T-cell (primary cell): ENCODE measurements around the gene OCA2. TPM values are rescaled to one million over a fixed set of nuclear protein-coding genes. Genes with fewer than 3 reads are reported as not detected.

Source experiments
- ATAC-seq, 4 experiments: fragments of 200-7000 bp in 3 of 4; fragments of 150-1000 bp in 1 of 4; cut with Tn5 transposase; replicated peaks in 1 of 4; 1 replicate in 3 of 4; 2 replicates in 1 of 4; pipeline ENCODE4 v1.10.0; 2021; ENCODE audit warnings: moderate library complexity in 3 of 4, mild to moderate bottlenecking in 2 of 4, moderate number of reproducible peaks in 1 of 4
- CTCF ChIA-PET, 2 donors: fragments of 300-600 bp; sonication (Branson Sonifier 250); formaldehyde crosslinking; loops; one replicate each; lab custom pipeline; 2022; ENCODE audit warnings: antibody characterized with exemption in 2 of 2; lab: Charles Lee
- POLR2A ChIA-PET, 2 donors: fragments of 300-600 bp; sonication (Branson Sonifier 250); formaldehyde crosslinking; loops; one replicate each; lab custom pipeline; 2022; ENCODE audit warnings: antibody characterized with exemption in 2 of 2; lab: Charles Lee
- DNase-seq, 35 experiments: peaks; one replicate each; pipeline versions ENCODE4 v3.0.0 to v3.0.0-alpha.2; 2013 to 2023
- H3K27ac ChIP-seq: one replicate; pipeline ENCODE4 v1.5.1; 2013; ENCODE audit warnings: low read length
- H3K27me3 ChIP-seq, 2 experiments: replicated peaks in 1 of 2; 1 replicate in 1 of 2; 2 replicates in 1 of 2; pipeline versions ENCODE4 v1.6.1 to v1.7.0; 2013; ENCODE audit warnings: low read length in 1 of 2, mixed read lengths in 1 of 2; ENCODE audit not compliant: control insufficient read depth in 2 of 2, insufficient read depth in 2 of 2; ENCODE audit errors: extremely low read depth in 1 of 2
- H3K36me3 ChIP-seq, 2 donors: 1 replicate in 1 of 2; 2 replicates in 1 of 2; pipeline versions ENCODE4 v1.6.1 to v1.7.0; 2013; ENCODE audit warnings: low read length in 1 of 2; ENCODE audit not compliant: control insufficient read depth in 2 of 2, insufficient read depth in 1 of 2; ENCODE audit errors: extremely low read depth in 1 of 2
- H3K4me1 ChIP-seq, 2 experiments: 1 replicate in 1 of 2; 2 replicates in 1 of 2; pipeline versions ENCODE4 v1.6.1 to v1.7.0; 2013; ENCODE audit warnings: low read length in 2 of 2, mixed read lengths in 1 of 2; ENCODE audit not compliant: insufficient read depth in 2 of 2, control insufficient read depth in 1 of 2; ENCODE audit errors: extremely low read depth in 1 of 2
- H3K4me3 ChIP-seq, 2 donors: 1 replicate in 1 of 2; 2 replicates in 1 of 2; pipeline versions ENCODE4 v1.5.1 to v1.7.0; 2013; ENCODE audit warnings: mild to moderate bottlenecking in 2 of 2, low read length in 1 of 2, moderate library complexity in 1 of 2; ENCODE audit not compliant: control insufficient read depth in 1 of 2; ENCODE audit errors: extremely low read depth in 1 of 2
- H3K9me3 ChIP-seq: 2 replicates; pipeline ENCODE4 v1.7.0; 2013
- H3K27ac Mint-ChIP-seq, 2 donors: one replicate each; pipeline ENCODE4 v1.8.0; 2020 to 2021; ENCODE audit warnings: mild to moderate bottlenecking in 2 of 2, mixed read lengths in 2 of 2
- H3K27me3 Mint-ChIP-seq, 2 donors: one replicate each; pipeline ENCODE4 v1.8.0; 2021 to 2022; ENCODE audit warnings: mixed read lengths in 2 of 2
- H3K36me3 Mint-ChIP-seq: one replicate; pipeline ENCODE4 v1.8.0; 2021; ENCODE audit warnings: mixed read lengths
- H3K4me1 Mint-ChIP-seq, 3 donors: one replicate each; pipeline ENCODE4 v1.8.0; 2020 to 2022; ENCODE audit warnings: mixed read lengths in 3 of 3, mild to moderate bottlenecking in 1 of 3
- H3K4me3 Mint-ChIP-seq, 3 donors: one replicate each; pipeline ENCODE4 v1.8.0; 2020 to 2022; ENCODE audit warnings: mild to moderate bottlenecking in 3 of 3, mixed read lengths in 3 of 3, moderate library complexity in 3 of 3
- H3K9me3 Mint-ChIP-seq, 3 donors: one replicate each; pipeline ENCODE4 v1.8.0; 2020 to 2022; ENCODE audit warnings: mixed read lengths in 3 of 3
- WGBS: methylation state at CpG from one replicate; pipeline ENCODE4 v1.1.5; 2013; ENCODE audit warnings: missing lambda C conversion rate; ENCODE audit not compliant: insufficient coverage; 5-methylcytosine and 5-hydroxymethylcytosine counted together
- total RNA-seq, 35 experiments: library from RNA in 6 of 35; stranded (reverse) in 6 of 35; fragments of 120-200 nt in 1 of 35; gene quantifications; one replicate each; pipeline versions ENCODE4 v1.2.1 to v1.2.4 and lab custom pipeline; 2013 to 2026

Gene OCA2
- total RNA-seq, 5 donors from 2014 or later (not counting 1 experiment from before 2014, with no cell fraction given): 0.19 to 0.67 TPM; not detected in 3

DNA sequence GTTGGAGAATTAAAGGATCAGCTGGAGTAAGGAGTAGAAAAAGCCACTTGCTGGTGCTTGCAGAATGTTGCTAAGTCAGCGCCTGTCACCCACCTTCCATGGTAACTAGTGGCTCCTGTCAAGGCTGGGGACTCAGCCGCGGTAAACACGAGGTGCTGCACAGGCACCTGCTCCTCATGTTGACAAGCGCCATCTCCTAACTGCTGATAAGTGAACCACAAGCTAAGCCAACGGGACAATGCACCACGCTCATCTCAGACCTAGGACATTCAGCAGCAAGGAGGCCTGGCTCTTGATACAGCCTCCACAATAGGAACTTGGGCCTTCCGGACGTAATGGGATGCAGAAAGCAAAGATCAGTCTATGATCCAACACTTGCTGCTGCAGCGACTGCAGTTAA is 264.4 kb downstream of the OCA2 start:
- Mint-ChIP-seq H3K27ac (no peak overlapping the region), H3K36me3 (no peaks in the 10 kb centered on the region), H3K27me3 (peaks cover 0 to 7% of the 10 kb centered on the region in 2 donors), H3K4me3 (no peak overlapping the region), H3K9me3 (peaks cover 0 to 5% (median 4%) of the 10 kb centered on the region in 3 donors), H3K4me1 (no peaks in the 10 kb centered on the region)
- POLR2A ChIA-PET: no interaction called here
- Histone ChIP-seq H3K27ac (no peak overlapping the region), H3K36me3 (no peaks in the 10 kb centered on the region), H3K9me3 (no peaks in the 10 kb centered on the region), H3K4me1 (no peaks in the 10 kb centered on the region), H3K27me3 (peaks cover 0 to 3% of the 10 kb centered on the region in 2 experiments), H3K4me3 (no peak overlapping the region)
- DNase-seq (no peak), ATAC-seq (no peak)
- CTCF ChIA-PET: no interaction called here
- 84% methylated on average over 10 of the region's 10 CpGs for WGBS

DNA sequence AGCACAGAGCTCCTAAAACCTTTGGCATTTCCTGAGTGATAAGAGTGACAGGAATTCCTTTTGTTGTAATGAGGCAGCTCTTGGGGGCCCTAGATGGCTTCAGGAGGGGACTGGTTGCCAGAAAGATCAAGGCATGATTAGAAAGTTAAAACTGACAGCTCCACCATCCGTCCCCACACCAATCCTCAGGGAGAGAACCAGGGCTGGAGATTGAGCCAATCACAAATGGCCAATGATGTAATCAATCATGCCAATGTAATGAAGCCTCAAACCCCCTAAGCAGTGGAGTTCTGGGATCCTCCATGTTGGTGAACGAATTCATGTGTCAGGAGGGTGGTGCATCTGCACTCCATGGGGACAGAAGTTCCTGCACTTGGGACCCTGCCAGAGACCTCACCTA is 265.1 kb downstream of the OCA2 start:
- Histone ChIP-seq H3K27ac (no peak overlapping the region), H3K27me3 (peaks cover 0 to 3% of the 10 kb centered on the region in 2 experiments), H3K4me3 (no peak overlapping the region), H3K36me3 (no peaks in the 10 kb centered on the region), H3K9me3 (no peaks in the 10 kb centered on the region), H3K4me1 (no peaks in the 10 kb centered on the region)
- 100% methylated on average over 1 of the region's 2 CpGs for WGBS
- peaks cover 0 to 5% (median 4%) of the 10 kb centered on the region in 3 donors for H3K9me3 Mint-ChIP-seq
- DNase-seq (no peak), ATAC-seq (no peak)
- ChIA-PET CTCF (interaction anchor here in 1 of 2 donors (0.5 kb wide), 1 partner anchor 856 kb away, joined by 3 read pairs; no protein-coding TSS in a partner anchor), POLR2A (no interaction called here)
- no peak overlapping the region for H3K27ac Mint-ChIP-seq
- H3K4me3 Mint-ChIP-seq: no peak overlapping the region
- no peaks in the 10 kb centered on the region for H3K36me3 Mint-ChIP-seq
- H3K27me3 Mint-ChIP-seq: peaks cover 0 to 7% of the 10 kb centered on the region in 2 donors
- H3K4me1 Mint-ChIP-seq: no peaks in the 10 kb centered on the region

DNA sequence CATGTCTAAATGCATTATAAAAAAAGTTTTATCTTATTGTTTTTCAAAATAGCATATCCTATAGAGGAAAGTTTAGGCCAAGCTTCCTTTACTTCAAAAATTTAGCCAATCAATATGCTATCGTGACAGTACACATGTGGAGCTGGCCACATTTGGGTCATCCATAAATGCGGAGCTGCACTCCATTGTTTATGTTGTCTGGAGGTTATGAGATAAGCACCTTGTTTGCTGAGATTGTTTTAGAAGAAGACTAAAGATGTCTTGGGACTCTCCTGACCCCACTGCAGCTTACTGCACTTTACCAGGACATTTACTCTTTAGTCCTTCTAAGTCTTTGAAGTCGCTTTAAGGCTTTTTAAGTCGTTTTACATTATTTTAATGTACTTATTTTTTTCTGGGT is 265.9 kb downstream of the OCA2 start:
- Mint-ChIP-seq H3K4me3 (no peak overlapping the region), H3K4me1 (no peaks in the 10 kb centered on the region), H3K27me3 (peaks cover 0 to 7% of the 10 kb centered on the region in 2 donors), H3K27ac (no peak overlapping the region), H3K36me3 (no peaks in the 10 kb centered on the region), H3K9me3 (peaks cover 0 to 5% (median 4%) of the 10 kb centered on the region in 3 donors)
- no peak for ATAC-seq
- no peak overlapping the region for H3K27ac ChIP-seq
- WGBS: no CpG with 5 or more reads among the region's 4 CpGs
- no peaks in the 10 kb centered on the region for H3K4me1 ChIP-seq
- ChIA-PET POLR2A (no interaction called here), CTCF (interaction anchor here in 1 of 2 donors (0.5 kb wide), 1 partner anchor 855 kb away, joined by 3 read pairs; no protein-coding TSS in a partner anchor)
- H3K36me3 ChIP-seq: no peaks in the 10 kb centered on the region
- no peaks in the 10 kb centered on the region for H3K9me3 ChIP-seq
- DNase-seq: no peak
- H3K27me3 ChIP-seq: peaks cover 0 to 3% of the 10 kb centered on the region in 2 experiments
- H3K4me3 ChIP-seq: no peak overlapping the region

DNA sequence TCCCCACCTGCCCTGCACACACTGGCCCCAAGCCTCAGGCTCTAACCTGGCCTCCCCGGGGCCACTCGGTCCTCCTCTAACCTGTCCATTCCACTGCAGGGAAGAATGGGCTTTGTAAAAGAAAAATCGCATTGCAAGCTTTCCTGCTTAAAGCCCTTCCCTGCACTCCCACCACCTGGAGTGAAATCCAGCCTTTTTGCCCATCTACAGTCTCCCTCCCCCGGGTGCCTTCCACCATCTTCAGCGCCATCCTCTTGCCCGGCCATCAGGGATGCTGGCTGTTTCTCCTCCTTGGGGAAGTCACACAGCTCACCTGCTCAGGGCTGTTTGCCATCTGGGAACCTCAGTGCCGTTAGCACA is 266.9 kb downstream of the OCA2 start:
- peaks cover 0 to under 1% (median 0%) of the 10 kb centered on the region in 3 donors for H3K9me3 Mint-ChIP-seq
- H3K27me3 ChIP-seq: peaks cover 0 to 3% of the 10 kb centered on the region in 2 experiments
- H3K4me1 Mint-ChIP-seq: no peaks in the 10 kb centered on the region
- 89% methylated on average over 4 of the region's 7 CpGs for WGBS
- H3K9me3 ChIP-seq: no peaks in the 10 kb centered on the region
- CTCF ChIA-PET: no interaction called here
- POLR2A ChIA-PET: no interaction called here
- no peaks in the 10 kb centered on the region for H3K4me1 ChIP-seq
- H3K36me3 Mint-ChIP-seq: no peaks in the 10 kb centered on the region
- H3K27ac ChIP-seq: no peak overlapping the region
- no peak overlapping the region for H3K4me3 ChIP-seq
- DNase-seq (no peak), ATAC-seq (no peak)
- peaks cover 0 to 4% of the 10 kb centered on the region in 2 donors for H3K27me3 Mint-ChIP-seq
- H3K27ac Mint-ChIP-seq: no peak overlapping the region
- H3K36me3 ChIP-seq: no peaks in the 10 kb centered on the region
- H3K4me3 Mint-ChIP-seq: no peak overlapping the region

DNA sequence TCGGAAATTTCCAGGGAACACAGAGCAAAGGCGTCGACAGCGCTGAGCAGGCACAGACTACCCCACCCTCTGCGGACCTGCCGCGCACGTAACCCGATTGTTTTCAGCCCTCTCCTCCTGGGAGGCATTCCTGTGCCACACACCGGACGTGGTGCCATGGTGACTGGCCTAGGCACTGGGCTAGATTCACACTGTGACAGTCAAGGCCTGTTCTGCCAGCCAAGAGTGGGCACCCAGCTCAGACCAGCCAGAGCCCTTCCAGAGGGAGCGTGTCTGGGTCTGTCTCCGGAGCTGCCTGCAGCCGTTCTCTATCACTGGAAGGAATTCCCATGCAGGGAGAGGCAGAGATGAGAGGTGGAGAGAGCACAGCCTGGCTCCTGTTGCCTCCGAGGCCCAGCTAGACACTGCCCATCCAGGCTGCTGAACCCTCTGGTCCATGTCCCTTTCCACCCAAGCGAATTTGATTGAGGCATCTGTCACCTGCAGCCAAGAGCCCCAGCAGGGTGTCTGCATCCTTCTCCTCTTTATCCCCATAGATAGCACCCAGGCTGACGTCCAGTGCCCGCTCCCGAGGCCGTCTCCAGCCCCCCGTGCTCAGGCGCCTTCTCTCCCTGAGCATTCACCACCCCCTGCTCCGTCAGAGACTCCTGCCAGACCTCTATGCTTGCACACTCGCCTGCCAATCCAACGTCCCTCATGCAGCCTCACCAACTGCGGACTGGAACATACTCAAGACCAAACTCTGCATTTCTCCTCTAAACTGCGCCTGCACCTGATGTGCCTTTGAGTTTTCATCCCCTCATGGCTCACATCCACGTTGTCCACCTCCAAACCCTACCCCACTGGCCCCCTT is 267.5 kb downstream of the OCA2 start:
- no peak overlapping the region for H3K27ac ChIP-seq
- Mint-ChIP-seq H3K27me3 (no peaks in the 10 kb centered on the region), H3K4me1 (no peaks in the 10 kb centered on the region), H3K27ac (no peak overlapping the region), H3K9me3 (no peaks in the 10 kb centered on the region), H3K36me3 (no peaks in the 10 kb centered on the region), H3K4me3 (no peak overlapping the region)
- H3K4me1 ChIP-seq: no peaks in the 10 kb centered on the region
- no peak for DNase-seq
- peaks cover 0 to 3% of the 10 kb centered on the region in 2 experiments for H3K27me3 ChIP-seq
- H3K9me3 ChIP-seq: no peaks in the 10 kb centered on the region
- H3K36me3 ChIP-seq: no peaks in the 10 kb centered on the region
- CTCF ChIA-PET: no interaction called here
- no peak overlapping the region for H3K4me3 ChIP-seq
- POLR2A ChIA-PET: no interaction called here
- 84% methylated on average over 27 of the region's 28 CpGs for WGBS
- no peak for ATAC-seq

DNA sequence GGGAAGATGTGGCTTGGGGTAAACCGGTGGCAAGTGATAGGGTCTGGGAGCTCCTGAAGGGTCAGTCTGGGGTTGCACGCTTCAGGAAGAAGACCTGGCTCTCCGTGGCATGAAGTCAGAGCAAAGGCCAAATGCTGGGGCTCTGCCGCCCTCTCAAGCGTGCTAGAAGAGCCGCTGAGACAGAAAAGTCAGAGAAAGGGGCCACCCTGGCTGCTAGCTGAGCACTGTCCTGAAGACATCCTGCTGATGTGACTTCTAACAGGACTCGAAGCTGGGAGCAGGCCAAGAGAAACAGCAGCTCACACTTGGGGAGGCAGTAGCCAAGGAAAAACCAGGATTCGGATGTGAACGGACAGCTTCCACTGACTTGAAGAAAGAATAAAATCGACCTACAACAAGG is 270.4 kb downstream of the OCA2 start:
- no peak for ATAC-seq
- no peaks in the 10 kb centered on the region for H3K4me1 ChIP-seq
- WGBS: 79% methylated on average over 10 of the region's 10 CpGs
- H3K27me3 ChIP-seq: peaks cover 0 to 10% of the 10 kb centered on the region in 2 experiments
- CTCF ChIA-PET: no interaction called here
- no peaks in the 10 kb centered on the region for H3K9me3 ChIP-seq
- H3K4me3 ChIP-seq: no peak overlapping the region
- no peaks in the 10 kb centered on the region for H3K4me1 Mint-ChIP-seq
- no peak overlapping the region for H3K27ac ChIP-seq
- no peaks in the 10 kb centered on the region for H3K36me3 Mint-ChIP-seq
- no peaks in the 10 kb centered on the region for H3K9me3 Mint-ChIP-seq
- H3K27ac Mint-ChIP-seq: no peak overlapping the region
- no peaks in the 10 kb centered on the region for H3K36me3 ChIP-seq
- no peak for DNase-seq
- no peaks in the 10 kb centered on the region for H3K27me3 Mint-ChIP-seq
- H3K4me3 Mint-ChIP-seq: no peak overlapping the region
- POLR2A ChIA-PET: no interaction called here
